ENCODE measurements around the gene SCRT2.
"Not testable (repeated sequence)": the region's sequence is repeated elsewhere in the genome, so short reads cannot be mapped to it uniquely, and the experiment has no call there.

Gene SCRT2

DNA sequence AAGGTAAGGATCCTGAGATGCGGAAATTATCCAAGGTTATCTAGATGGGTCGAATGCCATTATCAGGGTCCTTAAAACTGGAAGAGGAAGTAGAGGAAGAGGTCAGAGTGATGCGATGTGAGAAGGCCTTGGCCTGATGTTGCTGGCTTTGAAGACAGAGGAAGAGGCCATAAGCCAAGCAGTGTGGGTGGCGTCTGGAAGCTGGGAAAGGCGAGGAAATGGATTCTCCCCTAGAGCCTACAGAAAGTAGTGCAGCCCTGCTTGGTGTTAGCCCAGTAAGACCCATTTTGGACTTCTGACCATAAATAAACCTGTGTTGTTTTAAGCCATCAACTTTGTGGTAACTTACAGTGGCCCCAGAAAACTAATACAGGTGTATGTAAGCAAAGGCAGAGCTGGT is 24.6 kb downstream of the SCRT2 start:
- no peak for DNase-seq

DNA sequence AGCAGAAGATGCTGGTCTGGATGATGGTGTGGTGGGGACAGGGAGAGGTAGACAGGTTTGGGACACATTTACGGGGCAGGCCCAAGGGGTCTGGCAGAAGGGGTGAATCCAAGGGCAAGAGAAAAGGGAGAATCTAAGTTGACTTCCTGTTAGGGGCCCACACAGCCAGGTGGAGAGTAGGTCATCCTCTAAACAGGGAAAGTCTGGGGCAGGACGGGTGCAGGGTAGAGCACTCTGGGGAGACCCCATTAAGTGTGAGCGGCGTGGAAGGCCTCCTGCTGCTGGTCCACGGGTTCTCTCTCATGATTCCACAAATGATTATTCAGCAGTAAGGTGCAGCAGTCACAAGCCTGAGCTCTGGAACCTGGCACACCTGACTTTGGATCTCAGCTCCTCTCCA is 25.3 kb downstream of the SCRT2 start:
- DNase-seq: no peak

DNA sequence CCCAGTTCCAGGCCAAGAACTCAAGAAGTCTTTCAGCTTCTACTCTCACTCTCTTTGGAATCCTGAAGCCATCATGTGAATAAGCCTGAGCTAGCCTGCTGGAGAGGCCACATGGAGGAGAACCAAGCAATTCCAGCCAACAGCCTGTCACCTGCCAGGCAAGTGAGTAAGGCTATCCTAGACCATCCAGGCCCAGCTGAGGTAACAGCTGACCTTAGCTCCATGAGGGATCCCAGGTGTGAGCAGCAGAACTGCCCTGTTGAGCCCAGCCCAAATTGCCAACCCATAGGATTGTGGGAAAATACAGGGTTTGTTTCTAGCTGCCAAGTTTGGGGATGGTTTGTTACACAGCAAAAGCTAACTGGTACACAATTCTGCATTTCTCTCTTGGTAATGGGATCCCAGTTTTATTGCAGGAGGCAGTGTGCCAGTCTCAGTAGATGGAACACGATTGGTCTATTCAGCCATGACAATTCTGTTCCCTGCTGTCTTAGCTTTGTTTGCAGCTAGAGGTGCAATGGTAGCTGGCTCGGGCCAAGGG is 28.1 kb downstream of the SCRT2 start:
- no peak for DNase-seq

DNA sequence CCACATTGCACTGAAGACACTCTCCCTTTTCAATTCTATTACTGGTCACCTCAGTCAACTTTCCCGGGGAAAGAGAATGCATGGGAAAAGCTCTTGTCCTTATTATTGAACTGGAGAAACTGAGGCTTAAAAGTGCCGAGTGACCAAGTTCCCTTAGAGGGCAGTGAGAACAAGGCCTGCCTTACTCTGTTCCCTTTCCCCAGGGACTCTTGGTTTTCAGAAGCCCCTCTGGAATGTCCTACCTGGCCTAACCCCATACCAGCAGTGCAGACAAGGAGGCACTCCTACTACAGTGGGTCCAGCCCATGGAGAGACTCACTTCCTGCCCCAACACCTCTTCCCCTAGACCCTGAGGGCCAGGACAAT is 28.8 kb downstream of the SCRT2 start:
- no peak for DNase-seq

DNA sequence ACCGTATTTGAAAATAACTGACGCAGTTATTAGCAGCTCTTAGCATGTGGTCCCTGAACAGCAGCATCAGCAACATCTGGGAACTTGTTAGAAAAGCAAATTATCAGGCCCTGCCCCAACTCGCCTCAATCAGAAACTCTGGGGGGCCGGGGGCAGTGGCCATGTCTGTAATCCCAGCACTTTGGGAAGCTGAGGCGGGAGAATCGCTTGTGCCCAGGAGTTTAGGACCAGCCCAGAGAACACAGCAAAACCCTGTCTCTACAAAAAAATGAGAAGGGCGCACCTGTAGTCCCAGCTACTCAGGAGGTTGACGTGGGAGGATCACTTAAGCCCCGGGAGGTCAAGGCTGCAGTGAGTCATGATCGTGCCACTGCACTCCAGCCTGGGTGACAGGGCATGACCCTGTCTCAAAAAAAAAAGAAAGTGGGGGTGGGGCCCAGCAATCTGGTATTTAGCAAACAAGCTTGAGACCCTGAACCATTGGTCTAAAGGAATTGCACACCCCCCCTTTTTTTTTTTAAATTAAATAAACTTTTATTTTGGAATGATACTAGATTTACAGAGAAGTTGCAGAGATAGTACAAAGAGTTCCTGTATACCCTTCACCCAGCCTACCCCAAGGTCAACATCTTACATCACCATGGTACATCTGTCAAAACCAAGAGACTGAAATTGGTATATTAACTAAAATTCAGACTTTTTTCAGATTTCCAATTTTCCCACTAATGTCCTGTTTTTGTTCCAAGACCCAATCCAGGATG is 29.3 kb downstream of the SCRT2 start:
- no peak for DNase-seq

DNA sequence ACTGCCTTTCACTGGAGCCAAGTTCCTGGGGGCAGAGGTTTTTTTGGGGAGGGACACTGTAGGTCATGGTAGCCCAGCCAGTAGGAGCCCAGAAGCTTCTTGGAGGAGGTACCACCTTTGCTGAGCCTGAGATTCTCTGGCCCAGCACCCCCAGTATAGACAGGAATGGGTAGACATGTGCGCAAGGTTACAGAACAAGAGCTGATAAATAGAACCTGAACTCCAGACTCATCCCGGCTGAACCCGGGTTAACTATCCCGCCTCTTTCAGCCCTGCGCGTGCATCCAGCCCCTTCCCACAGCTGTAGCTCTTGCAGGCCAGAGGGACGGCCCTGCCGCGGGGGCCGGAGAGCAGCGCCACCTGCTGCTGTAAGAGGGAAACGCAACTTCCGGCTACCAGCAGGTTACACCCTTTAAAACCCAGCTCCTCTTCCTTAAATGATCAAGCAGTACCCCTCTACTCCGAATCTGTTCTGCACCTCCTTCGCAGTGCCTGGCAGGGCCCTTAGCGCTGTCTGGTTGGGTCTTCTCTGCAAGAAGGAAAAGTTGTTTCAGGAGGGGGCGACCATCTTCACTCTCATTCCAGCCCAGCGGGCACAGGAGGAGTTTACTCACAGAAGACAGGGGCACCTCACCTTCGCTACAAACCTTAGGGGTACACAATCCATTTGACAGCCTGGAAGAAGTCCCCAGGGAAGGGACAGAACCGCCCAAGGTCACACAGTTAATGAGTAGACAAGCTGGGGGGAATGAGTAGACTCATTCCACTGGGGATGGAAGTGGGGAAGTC is 30.1 kb downstream of the SCRT2 start:
- peak; percentile 43 for DNase-seq

DNA sequence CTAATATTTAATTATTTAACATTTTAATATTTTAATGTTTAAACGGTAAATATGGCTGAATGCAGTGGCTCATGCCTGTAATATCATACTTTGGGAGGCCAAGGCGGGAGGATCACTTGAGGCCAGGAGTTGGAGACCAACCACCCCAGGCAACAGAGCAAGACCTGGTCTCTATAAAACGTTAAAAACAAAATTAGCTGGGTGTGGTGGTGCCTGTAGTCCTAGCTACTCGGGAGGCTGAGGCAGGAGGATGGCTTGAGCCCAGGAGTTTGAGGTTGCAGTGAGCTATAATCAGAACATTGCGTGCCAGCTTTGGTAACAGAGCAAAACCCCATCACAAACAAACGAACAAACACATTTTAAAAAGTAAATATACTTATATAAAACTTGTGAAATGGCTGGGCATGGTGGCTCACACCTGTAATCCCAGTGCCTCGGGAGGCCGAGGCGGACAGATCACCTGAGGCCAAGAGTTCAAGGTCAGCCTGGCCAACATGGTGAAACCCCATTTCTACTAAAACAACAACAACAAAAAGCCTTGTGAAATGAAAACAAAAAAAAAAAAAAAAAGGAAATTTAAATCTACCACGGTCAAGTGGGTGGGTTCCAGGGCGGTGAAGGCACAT is 30.8 kb downstream of the SCRT2 start:
- no peak for DNase-seq

DNA sequence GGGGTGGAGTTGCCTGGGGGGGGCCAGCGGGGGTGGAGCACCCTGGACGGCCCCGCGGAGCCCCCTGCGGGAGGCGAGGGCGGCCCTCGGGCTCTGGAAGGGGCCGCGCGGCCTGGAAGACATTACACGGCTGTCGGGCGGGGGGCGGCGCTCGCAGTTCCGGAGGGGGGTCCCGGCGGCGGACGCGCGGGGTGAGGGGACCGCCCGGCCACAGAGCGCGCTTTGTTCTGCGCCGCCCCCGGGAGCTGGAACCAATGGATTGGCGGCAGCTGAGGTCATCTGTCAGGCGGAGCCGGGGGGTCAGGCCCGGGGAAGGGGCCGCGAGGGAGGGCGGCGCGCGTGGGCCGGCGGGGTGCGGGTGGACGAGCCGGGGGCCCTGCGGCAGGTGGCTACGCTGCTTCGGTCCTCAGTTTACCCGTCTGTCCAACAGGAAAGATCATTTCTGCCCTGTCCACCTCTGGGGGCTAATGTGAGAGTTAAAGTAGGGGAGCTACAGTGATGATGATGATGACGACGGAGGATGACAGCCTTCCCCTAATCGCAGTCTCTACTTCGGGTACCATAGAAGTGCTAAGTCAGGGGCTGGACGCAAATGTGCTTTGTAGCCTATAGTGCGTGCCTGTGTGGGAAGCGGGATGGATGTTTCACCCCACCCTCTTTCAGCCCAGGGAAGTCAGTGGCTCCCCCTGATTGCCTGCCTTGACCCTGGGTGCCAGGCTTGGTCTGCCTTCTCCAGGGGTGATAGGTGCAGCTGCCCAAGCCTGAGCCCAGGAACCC is 33.0 kb downstream of the SCRT2 start:
- no peak for DNase-seq

DNA sequence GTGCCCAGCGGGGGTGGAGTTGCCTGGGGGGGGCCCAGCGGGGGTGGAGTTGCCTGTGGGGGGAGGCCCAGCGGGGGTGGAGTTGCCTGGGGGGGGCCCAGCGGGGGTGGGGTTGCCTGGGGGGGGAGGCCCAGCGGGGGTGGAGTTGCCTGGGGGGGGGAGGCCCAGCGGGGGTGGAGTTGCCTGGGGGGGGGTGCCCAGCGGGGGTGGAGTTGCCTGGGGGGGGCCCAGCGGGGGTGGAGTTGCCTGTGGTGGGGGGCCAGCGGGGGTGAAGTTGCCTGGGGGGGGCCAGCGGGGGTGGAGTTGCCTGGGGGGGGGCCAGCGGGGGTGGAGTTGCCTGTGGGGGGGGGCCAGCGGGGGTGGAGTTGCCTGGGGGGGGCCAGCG is 33.6 kb downstream of the SCRT2 start:
- DNase-seq: not testable (repeated sequence)

DNA sequence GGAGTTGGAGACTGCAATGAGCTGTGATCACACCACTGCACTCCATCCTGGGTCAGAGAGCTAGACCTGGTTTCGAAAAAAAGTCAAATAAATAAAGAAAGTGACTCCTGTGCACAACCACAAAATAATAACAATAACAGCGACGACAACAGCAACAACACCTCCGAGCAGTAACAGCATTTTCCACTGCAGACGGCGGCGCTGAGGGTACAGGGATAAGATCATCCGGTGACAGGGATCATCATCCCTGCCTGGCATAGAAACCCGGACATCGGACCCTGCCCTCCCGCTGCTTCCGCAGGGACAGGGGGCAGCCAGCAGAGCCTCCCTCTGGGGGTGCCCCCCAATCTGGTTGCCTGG is 34.1 kb downstream of the SCRT2 start:
- DNase-seq: no peak

DNA sequence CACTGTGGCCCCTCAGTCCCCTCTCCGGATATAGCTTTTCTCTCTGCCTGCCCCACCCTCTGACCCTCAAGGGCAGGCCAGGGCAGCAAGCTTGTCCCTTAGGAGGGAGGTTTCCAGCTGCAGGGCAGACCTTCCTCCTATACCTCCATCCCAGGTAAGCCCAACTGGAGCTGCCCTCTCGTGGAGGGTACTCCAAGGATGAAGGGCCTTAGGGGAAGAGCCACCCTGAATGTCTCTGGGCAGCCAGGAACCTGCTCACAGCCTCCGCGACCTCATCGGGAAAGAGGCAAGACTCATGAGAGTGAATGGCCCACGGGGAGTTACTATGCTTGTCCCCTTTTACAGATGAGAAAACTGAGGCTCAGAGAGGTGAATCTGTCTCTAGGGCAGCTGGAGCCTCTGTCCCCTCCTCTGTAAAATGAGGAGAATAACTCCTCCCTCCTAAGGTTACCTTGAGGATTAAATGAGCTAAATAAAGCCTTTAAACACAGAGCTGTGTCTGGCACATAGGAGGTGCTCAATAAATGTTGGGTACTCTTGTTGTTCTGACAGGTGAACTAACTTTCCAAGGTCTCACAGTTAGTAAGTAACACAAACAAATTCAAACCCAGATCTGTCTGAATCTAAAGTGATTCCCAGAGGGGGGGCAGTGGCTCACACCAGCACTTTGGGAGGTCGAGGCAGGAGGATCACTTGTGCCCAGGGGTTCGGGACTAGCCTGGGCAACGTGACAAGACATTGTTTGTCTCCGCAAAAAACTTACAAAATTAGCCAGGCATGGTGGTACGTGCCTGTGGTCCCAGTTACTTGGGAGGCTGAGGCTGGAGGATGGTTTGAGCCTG is 34.7 kb downstream of the SCRT2 start:
- DNase-seq: no peak

DNA sequence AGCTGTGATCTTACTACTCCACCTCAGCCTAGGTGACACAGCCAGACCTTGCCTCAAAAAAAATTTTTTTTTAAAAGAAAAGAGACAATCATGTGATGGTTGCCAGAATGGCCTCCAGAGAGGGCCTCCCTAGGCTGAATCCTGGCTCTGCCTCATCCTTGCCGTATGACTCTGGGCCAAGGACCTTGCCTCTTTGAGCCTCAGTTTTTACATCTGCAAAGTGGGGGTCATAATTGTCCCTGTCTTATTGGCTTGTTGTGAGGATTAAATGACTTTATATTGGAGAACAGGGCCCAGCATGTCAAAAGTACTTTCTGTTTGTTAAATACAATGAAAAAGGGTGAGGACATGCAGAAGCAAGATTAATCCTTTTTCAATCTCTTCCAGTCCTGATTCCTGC is 37.0 kb downstream of the SCRT2 start:
- DNase-seq: no peak

DNA sequence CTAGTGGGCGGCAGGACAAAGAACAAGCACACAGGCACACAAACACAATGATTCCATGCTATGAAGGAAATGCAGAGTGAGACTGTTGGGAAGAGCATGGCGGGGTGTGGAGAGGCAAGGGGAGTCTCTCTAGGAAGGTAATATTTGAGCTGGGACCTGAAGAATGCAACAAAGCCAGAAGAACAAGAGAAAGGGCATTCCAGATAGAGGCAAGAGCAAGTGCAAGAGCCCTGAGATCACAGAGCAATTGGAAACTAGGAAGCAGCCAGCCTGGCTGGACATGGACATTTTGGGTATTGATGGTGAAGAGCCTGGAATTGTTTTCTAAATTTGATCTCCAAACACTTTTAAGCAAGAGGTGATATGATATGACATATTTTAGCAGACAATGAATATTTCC is 38.0 kb downstream of the SCRT2 start:
- no peak for DNase-seq

DNA sequence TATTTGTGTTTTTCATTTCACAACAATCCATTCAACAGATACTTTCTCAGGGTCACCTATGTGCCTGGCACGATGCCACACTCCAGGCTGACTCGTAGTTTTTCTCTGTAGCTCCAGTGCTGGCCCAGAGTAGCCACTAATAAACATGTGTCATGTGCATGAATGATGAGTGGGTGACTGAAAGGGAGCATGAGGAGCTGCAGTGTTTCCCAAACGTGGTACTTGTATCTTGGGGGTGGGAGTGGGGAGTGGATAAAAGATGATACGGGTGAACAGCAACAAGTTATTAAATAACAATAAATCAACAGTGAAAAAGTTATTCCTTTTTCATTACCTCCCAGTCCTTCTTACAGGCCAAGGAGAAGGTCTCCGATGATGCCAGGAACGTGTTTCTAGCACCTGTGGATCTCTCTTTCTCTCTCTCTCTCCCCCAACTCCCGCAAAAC is 39.7 kb downstream of the SCRT2 start:
- DNase-seq: no peak

DNA sequence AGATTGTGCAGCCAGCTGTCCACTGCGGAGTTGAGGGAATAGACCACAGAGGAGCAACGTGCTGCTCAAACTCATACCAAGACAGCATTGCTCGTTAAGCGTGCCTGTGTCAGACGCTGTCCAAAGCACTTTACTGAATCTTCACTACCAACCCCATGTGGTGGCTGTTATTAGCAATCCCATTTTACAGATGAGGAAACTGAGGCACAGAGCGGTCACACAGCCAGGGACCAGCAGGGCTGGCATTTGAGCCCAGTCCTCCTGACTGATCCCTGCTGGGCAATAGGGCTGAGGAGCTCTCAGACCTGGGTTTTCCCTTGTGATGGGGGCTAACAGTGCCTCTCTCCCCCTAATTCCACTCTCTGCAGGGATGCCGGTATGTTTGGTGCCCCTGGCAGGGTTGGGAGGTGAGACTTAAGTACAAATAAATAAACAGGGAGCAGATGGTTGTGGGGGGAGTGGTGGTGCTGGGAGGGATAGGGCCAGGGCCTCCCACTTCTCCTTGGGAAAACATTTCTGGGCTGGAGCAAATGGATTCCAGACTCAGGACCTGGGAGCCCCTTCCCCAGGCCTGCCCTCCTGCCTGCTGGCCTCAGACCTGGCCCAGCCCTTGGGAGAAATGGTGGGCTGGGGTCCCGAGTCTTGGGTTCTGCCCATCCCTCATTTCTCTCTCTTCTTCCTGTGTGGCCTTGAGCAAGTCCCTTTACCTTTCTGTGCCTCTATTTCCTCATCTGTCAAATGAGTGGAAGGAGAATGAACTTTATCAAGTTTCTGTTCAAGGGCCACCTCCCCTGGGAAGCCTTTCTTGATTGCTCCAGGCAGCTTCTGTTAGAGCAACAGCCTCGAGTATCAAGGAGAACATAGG is 40.3 kb downstream of the SCRT2 start:
- DNase-seq: peak; percentile 59

DNA sequence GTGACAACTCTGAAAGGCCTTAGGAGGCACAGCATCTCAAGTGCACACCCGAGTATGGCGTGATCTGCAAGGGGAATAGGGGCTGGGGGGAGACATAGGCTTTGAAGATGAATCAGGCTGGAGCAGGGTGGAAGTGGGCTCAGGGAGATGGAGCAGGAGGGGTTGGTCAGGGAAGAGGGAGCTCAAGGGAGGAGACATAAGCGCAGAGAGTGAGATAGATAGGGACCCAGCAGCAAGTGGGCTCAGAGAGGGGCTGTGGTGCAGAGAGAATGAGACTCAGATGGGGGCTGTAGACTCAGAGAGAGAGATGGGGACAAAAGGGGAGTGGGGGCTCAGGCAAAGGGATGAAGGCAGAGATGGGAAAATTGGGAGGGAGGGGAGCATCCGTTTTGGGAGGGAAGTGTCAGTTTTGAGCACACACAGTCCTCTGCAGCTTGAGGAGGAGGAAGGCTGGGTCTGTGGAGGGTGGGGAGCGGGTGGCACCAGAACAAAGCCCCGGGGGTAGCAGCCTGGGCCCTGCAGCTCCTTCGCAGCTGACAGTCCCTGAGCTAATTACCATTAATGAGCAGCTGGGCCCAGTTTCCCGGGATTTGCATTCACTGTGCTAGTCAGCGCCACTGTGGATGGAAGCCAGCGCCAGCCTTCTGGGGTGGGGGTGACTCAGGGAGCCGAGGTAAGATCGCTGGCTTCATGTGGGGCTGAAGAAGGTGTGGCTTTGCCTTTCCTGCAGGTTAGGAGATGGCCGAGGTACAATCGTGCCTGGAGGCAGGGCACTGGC is 41.3 kb downstream of the SCRT2 start:
- DNase-seq: peak; percentile 75

DNA sequence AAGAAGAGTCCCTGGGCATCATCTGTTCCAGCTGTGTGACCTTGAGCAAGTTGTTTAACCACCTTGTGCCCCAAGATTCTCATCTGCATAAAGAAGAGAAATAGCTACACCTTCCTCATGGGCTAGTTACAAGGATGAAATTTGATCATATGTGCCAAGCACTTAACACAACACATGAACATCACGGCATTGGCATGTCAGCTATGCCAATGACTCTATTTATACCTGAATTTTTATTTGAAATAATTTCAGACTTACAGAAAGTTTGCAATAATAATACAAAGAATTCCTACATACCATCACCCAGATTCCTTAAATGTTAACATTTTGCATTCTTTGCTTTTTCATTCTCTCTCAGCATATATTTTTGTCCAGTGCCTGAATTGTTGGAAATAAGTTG is 44.5 kb downstream of the SCRT2 start:
- no peak for DNase-seq

DNA sequence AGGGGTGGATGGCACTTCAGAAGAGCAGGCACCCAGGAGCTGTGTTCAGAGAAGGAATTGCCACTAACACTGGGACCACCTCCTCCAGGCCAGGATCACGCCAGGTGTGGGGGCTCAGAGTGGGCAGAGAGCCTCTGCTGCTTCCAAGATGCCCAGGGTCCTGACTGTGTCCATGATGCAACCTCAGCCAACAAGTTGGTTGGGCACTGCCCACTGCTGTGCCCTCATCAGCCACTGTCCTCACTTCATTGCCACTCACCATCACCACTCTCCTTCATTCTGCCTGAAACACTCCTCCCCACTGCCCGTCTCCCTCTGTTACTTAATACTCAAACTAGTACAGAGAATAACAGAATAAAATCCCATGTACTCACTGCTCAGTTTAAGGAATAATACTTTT is 49.0 kb downstream of the SCRT2 start:
- no peak for DNase-seq

DNA sequence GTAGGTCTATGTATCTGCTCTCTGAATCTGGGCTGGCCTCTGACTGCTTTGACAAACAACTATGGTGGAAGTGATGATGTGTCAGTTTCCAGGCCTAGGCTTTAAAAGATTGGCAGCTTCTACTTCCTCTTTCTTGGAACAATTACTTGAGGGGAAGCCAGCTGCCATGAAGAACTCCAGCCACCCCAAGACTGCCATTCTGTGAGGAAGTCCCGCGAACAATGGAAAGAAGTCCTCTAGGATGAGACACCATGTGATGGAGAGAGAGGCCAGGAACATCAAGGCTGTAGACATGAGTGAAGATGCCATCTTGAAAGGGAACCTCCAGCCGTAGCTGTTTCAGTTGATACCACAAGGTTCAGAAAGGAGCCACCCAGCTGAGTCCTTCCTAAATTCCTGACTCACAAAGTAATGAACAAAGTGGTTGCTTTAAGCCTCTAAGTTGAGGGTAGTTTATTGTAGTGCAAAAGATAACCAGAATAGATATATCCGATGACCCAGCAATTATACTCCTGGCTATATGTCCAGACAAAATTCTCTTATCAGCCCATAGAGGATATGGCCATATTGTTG is 50.2 kb downstream of the SCRT2 start:
- DNase-seq: no peak

DNA sequence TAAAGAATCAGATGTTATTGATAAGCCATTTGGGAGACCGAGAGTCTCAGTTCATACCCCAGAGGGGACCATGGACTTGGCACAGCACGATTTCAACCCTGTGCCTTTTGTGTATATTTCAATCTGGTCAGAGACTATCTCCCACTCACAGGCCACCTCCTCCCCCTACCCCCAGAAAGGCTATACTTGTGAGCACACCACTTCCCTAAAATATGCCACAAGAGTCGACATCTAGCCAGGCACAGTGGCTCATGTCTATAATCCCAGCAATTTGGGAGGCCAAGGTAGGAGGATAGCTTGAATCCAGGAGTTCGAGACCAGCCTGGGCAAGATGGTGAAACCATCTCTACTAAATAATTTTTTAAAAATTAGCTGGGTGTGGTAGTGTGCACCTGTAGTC is 51.9 kb downstream of the SCRT2 start:
- DNase-seq: no peak
